G401 (cell line): ENCODE measurements around the gene S100A12. TPM values are rescaled to one million over a fixed set of nuclear protein-coding genes. Genes with fewer than 3 reads are reported as not detected.

Experiments
- DNase-seq: peaks from one replicate; pipeline ENCODE4 v3.0.0-alpha.2; 2015; ENCODE audit warnings: low spot score
- in situ Hi-C: cut with HindIII; loops from 2 replicates; pipeline ENCODE4 v1.10.0; 2016; ENCODE audit warnings: low sequenced_read_pairs, mixed read lengths
- total RNA-seq: library from RNA; depleted of rRNA; stranded (reverse); fragments of >200 nt; shearing (Covaris generic); gene quantifications from 2 replicates; pipeline ENCODE4 v1.2.3, GENCODE V29; 2014; rRNA removed

S100A12 gene
- total RNA-seq, 1 experiment from 2014 or later, result not detected

GRCh38 chr1:153345187-153346076, 30.0 kb downstream of the S100A12 start:
- DNase-seq, result no peak
- in situ Hi-C loops, result no loop called here

GRCh38 chr1:153344718-153345025, 30.7 kb downstream of the S100A12 start:
- DNase-seq, result no peak
- in situ Hi-C loops, result no loop called here

GRCh38 chr1:153343811-153344717, 31.4 kb downstream of the S100A12 start:
- no peak for DNase-seq
- in situ Hi-C loops, result no loop called here

- no peak for DNase-seq
- in situ Hi-C loops, result no loop called here
Observed at GRCh38 chr1:153343040-153343681, 32.3 kb downstream of the S100A12 start.

GRCh38 chr1:153342178-153342577, 33.2 kb downstream of the S100A12 start:
- in situ Hi-C loops, result no loop called here
- no peak for DNase-seq

- DNase-seq, result no peak
- in situ Hi-C loops, result no loop called here
Observed at GRCh38 chr1:153341431-153341934, 33.9 kb downstream of the S100A12 start.

- DNase-seq, result no peak
Observed at GRCh38 chr1:153340356-153340755, 35.1 kb downstream of the S100A12 start.

GRCh38 chr1:153339802-153340201, 35.6 kb downstream of the S100A12 start:
- no peak for DNase-seq
- in situ Hi-C loops, result no loop called here

More at GRCh38 chr1:153340356-153340755, 35.1 kb downstream of the S100A12 start:
- in situ Hi-C loops, result no loop called here

GRCh38 chr1:153337980-153338853, 37.2 kb downstream of the S100A12 start:
- in situ Hi-C loops, result no loop called here
- no peak for DNase-seq

GRCh38 chr1:153336650-153337049, 38.8 kb downstream of the S100A12 start:
- no peak for DNase-seq
- in situ Hi-C loops, result no loop called here

GRCh38 chr1:153333902-153334301, 41.5 kb downstream of the S100A12 start:
- DNase-seq, result no peak
- in situ Hi-C loops, result no loop called here

- in situ Hi-C loops, result no loop called here
- no peak for DNase-seq
Observed at GRCh38 chr1:153324912-153325311, 50.5 kb downstream of the S100A12 start.

Other genes starting within 250 kb of the S100A12 start
- gene SPRR2G, start 224.7 kb downstream of the S100A12 start, total RNA-seq, result not detected in 2 replicates
- not detected in 2 replicates for gene LELP1, start 172.2 kb downstream of the S100A12 start, total RNA-seq
- gene PRR9, start 158.0 kb downstream of the S100A12 start, total RNA-seq, result not detected in 2 replicates
- gene LORICRIN, start 115.9 kb downstream of the S100A12 start, total RNA-seq, result not detected in 2 replicates
- gene PGLYRP3, start 62.7 kb downstream of the S100A12 start, total RNA-seq, result not detected in 2 replicates
- gene PGLYRP4, start 26.8 kb downstream of the S100A12 start, total RNA-seq, result not detected in 2 replicates
- 1.1 and 14.0 TPM in 2 replicates for gene S100A9, start 17.8 kb downstream of the S100A12 start, total RNA-seq
- gene S100A8, start 15.5 kb upstream of the S100A12 start, total RNA-seq, result not detected in 2 replicates
- not detected in 2 replicates for gene S100A7A, start 40.9 kb upstream of the S100A12 start, total RNA-seq
- gene S100A7, start 85.0 kb upstream of the S100A12 start, total RNA-seq, result not detected in 2 replicates
- 308 and 563 TPM in 2 replicates for gene S100A6, start 160.4 kb upstream of the S100A12 start, total RNA-seq
- gene S100A5, start 165.3 kb upstream of the S100A12 start, total RNA-seq, result 1.5 and 15.4 TPM in 2 replicates
- 452 and 453 TPM in 2 replicates for gene S100A4, start 170.2 kb upstream of the S100A12 start, total RNA-seq
- gene S100A3, start 173.6 kb upstream of the S100A12 start, total RNA-seq, result 0.37 and 4.3 TPM in 2 replicates
- gene S100A2, start 190.2 kb upstream of the S100A12 start, total RNA-seq, result 10.6 and 10.8 TPM in 2 replicates
- gene S100A16, start 237.5 kb upstream of the S100A12 start, total RNA-seq, result 81.9 and 98.1 TPM in 2 replicates
- gene S100A14, start 240.7 kb upstream of the S100A12 start, total RNA-seq, result 0.75 TPM in 1 of 2 replicates, not detected in the other